NCI-H748 treated with DMSO at 0.1 percent for 48 hours (cell line): ENCODE results near the gene C2CD5.
A peak's percentile ranks its signal among the peaks of the same experiment; 100 is the strongest.
"Not testable (repeated sequence)": the region's sequence is repeated elsewhere in the genome, so short reads cannot be mapped to it uniquely, and the experiment has no call there.

Experiments
- DNase-seq: peaks from one replicate; lab custom pipeline; 2025; lab: John Stamatoyannopoulos, UW

Gene C2CD5

DNA sequence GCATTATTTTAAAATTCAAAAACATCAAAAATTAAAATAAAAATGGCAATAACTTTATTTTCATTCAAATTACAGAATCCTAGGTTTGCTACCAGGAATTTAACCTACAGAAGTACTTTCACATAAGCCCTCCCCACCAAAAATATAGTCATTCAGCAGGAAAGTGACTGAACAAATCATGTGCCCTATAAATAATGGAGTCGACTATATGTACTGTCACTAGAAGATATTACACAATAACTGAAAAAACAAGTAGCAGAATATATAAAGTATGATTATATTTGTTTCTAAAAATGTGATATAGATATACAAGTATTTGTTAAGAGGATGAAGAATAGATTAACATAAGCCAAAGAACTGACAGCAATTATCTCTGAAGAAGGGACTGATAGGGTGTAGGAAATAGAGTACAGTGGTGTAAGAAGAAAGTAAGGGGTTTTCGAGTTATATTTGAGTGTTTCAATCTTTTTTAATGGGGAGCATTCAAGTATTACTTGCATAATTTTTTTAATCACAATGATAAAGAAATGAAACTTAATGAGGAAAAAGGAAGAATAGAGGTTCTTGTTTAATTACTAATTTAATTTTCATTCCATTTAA is 7.9 kb downstream of the C2CD5 start:
- DNase-seq = no peak

DNA sequence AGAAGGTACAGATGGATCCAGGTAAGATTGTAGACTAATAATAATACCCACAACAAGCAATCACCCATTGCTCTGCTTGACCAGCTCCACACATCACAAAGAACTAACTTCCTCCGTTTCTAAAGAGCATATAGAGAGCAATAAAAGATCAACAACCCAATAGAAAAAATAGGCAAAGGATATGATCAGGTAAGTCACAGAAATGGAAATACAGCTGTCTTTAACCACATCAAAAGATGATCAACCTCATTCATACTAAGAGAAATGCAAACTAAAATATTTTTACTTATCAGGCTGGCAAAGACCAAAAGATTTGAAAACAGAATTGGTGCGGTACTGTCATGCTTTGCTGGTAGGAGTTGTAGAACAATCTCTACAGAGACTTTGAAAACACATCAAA is 8.9 kb downstream of the C2CD5 start:
- DNase-seq = no peak

DNA sequence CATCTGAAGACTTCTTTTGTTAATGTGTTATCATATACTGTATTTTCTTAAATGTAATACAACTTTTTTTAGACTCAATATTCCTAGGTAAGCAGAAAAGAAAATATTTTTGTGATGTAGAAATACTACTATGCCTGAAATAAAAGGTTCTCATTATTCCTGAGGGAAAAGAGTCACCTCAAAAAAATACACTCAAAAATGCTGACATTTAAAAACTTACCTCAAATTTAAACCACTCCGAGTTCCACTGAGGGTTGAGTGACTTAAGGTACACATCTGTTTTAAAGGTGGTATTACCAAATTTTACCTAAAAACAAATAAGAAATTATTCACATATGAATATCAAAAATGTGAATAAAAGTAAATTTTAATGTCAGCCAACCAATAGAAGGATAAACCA is 9.3 kb downstream of the C2CD5 start:
- no peak for DNase-seq

DNA sequence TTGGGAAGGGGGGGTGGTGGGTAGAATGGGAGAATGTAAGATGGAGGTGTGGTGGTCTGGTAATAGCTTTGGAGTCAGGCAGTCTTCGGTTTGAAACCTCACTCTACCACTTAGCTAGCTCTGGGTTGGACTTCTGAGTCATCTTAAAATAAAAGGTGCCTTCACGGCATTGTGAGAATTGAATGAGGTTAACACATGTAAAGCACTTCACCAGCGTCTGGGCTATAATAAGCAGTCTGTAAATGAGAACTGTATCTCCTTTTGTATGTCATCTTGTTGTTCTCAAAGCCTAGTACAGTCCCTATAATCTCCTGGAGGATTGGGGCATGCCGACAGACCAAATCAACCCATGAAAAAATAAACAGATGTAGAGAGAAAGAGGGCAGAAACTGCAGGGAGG is 11.2 kb downstream of the C2CD5 start:
- no peak for DNase-seq

DNA sequence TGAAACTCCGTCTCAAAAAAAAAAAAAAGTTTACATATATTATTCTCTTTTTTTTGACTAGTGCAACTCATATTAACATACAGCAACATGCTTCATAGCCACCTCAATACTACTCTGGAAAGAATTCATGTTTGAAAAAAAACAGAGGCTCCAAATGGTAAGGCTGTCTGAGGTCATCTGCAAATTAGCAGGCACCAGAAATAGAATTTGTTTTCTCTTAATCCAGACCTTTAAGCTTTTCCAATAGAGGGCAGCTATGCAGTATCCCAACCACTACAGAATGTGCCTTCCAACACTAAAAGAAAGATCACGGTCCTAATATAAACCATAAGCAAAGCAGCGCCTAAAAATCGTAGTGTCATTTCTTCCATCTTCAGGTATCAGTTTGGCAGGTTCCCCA is 12.0 kb downstream of the C2CD5 start:
- DNase-seq = no peak

DNA sequence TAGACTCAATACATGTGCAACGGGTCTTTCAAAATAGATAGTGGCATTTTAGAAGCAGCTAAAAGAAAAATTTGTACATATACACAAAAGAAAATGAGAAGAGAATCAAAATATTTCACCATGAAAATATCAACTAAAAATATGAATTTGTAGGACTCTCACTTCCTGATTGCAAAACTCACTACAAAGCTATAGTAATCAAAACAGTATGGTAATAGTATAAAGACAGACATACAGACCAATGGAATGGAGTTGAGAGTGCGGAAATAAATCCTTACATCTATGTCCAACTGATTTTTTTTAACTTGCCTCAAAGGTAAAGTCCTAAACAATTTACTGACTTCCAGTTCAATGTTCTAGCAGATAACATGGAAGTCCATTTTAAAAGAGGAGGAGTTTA is 13.1 kb downstream of the C2CD5 start:
- no peak for DNase-seq

DNA sequence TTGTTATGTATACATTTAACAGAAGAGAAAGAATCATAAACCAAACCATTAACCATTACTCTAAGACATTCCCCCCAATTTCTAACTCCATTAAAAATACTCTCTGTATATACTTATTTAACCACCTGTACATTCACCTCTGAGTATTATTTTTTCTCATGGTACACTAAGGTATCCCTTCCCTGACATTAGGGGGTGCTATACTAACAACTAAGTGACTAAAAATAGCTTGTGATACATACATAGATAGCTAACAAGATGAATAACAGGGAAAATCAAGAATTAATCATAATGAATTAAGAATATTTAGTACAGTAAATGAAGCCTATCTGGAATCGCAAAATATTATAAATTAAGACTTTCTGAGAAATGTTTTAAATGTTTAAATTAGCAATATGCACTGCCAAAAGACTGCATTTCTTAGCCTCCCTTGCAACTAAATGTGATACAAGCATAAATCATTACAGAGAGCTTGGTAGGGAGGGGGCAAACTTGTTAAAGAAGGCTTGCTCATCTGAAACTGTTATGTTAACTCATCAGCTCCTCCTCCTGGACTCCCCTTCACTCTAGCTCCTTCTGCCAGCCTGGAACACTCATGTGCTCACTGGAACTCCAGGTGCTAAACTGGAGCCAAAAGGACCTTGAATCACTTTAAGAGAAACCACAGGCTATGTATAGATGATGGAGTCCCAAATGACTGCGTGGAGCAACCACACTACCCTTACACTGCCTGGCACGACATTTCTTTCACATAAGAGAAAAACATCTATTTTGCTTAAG is 14.9 kb downstream of the C2CD5 start:
- peak; percentile 11 for DNase-seq

DNA sequence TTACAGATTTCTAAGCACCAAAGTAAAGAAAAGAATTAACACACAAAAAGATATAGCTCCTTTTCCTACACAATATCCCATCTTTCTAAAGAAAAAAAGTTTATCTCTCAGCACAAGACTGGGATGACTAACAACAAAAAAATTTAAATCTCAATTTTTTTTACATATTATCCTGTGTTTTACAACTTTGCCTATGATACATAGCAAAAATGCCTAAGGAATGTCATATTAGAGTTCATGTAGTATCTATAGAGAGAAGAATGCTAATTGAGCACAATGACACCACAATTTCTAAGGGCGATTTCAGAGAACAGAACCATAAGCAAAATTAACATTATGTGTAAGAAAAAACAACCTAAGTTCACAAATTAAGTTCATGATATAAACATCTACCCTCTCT is 16.3 kb downstream of the C2CD5 start:
- DNase-seq = no peak

DNA sequence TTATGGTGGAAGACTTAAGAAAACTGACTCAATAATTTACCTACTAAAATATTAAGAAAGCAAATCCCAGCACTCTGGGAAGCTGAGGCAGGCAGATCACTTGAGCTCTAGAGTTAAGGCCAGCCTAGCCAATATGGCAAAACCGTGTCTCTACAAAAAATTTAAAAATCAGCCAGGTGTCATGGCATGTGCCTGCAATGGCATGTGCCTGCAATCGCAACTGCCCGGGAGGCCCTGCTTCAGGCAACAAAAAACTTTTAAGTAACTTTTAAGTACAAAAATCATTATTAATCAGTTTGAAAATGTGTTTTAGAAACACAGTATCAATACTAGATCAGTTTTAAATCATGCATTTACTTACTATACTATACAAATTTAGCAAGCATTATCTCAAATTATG is 17.5 kb downstream of the C2CD5 start:
- no peak for DNase-seq

DNA sequence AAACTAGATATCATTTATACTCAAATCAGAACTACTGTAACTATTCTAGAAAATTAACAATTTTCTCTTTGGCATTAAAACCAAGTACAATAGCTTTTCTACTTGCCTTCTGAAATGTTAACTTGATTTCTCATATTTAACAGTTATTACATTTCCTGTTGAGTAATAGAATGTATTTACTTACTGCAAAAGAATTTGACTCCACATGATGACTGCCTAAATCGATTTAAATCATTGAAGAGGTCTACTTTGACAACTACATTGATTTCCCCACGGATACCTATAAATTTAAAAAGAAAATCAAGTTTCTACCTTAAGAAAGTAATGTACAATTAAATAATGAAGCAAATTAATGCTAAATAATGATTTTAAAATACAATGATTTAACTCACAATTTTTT is 18.9 kb downstream of the C2CD5 start:
- DNase-seq = no peak

DNA sequence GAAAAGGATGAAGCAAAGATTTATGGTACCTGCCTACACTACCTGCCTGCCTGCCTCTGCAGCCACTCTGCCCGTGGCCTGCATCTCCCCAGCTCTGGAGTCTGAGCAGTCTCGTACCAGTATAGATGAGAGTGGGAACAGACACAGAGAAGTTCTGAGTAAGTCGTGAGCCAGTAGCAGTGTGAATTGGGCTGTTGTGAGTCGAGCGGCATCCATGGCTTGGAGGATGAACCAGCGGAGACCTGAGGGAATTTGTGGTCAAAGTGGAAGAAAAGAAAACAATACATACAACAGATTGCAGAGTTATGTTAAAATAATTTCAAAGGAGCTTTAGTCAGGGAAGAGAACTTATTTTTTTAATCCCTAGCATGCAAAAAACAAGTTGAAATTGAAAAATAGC is 25.3 kb downstream of the C2CD5 start:
- DNase-seq = no peak

DNA sequence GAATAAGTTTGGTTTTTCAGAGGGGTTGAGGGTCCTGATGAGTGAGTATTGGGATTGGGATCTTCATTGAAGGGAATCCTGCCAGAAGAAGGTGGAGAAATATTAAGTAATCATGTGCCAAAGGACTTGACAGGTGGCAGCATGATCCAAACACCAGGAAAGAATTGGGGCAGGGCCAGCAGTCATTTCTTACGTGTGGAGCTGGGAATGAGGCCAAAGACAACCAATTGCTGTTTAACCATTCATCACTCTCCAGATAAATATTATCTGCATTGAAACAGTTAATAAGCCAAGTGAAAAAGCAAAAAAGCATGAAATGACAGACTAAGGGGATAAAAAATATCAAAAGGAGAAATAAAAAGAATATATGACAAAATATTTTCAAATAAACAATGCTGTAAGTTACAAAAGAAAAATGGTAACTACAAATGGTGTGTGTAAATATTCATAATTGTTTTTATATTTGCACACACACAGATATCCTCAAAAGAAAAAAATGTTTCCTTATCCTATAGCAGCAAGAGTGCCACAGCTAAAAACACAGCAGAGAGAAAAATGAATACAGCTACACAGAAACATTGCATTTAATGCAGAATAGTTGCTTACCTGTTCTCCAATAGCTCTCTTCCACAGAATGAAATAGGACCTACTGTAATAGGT is 26.2 kb downstream of the C2CD5 start:
- no peak for DNase-seq

DNA sequence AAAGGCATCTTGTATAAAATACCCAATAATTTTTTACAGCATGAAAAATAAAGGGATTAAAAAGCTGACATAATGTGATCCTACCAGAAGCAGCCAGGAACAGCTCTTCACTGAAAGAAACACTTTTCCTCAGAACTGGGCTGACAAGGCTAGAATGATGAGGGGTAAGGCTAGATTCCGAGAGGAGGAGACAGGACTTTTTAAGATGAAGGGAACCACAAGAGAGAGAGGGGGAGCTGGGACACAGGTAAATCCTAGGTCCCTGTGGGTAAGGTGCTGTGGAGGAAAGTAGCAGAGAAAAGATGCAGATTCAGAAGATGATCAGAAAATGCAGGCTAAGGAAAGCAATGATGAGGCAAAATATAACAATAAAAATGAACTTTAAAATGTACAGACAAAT is 29.5 kb downstream of the C2CD5 start:
- no peak for DNase-seq

DNA sequence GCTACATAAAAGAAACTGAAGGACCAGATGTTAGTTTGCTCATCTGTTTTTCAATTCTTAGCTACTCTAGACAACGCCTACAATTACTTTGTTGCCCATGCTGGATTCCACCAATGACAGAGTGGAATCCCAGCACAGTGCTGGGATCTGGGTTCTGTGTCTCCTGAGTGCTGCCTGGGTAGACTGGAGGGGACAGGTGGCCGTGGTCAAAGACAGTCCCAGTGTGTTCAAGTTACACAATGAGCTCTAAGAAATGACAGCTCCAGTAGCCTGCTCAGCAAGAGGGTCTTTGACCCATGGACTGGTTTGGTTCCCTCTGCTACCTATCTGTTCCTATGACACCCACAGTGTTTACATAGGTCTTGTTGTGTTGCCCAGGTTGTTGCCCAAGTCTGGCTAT is 38.5 kb downstream of the C2CD5 start:
- no peak for DNase-seq

DNA sequence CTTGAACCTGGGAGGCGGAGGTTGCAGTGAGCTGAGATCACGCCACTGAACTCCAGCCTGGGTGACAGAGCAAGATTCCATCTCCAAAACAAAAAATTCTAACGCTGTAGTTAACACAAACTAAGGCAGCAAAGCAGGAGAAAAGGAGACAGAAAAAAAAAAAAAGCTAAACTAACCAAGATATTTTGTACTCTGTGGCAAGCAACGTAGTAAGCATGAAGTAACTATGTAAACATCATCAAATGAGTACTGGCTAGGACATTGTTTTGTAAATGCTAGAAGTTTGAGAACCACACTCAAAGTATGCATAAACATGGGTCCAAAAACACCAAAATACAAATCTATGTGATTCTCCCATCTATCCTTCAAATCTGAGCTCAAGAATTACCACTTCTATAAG is 44.2 kb downstream of the C2CD5 start:
- DNase-seq = no peak

DNA sequence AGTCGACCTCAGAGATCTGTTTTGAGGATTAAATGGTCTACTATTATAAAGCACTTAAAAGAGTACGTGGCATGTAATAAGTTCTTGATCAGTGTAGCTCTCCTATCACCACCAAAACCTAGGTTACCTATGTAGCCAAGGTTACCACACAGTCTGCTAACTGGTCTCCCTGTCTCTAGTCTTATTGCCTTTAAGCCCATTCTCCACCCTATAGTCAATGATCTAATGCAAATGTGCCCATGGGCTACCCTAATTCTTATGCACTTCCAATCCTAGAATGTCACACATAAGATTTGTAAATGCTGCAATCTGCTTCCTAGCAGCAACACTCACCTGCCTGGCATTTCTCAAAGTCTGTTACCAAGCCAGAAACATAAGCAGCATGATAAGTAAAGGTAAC is 44.9 kb downstream of the C2CD5 start:
- DNase-seq = no peak

DNA sequence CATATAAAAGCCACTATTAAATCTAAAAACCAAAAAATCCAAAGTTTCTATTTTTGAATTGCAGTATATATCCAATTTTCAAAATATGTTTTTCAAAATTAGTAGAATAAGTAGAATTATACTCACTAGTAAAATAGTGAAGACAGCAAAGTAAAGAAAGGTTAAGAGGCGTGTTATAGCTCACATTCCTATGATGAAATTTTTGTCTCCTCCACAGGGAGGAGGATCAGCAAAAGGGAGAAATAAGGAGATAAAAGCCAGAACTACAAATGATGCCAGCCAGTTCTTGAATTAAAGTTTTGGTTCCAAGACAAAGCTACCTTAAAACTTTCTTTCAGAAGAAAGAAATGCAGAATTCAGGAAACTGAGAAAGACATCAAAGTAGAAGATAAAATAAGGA is 50.0 kb downstream of the C2CD5 start:
- no peak for DNase-seq

DNA sequence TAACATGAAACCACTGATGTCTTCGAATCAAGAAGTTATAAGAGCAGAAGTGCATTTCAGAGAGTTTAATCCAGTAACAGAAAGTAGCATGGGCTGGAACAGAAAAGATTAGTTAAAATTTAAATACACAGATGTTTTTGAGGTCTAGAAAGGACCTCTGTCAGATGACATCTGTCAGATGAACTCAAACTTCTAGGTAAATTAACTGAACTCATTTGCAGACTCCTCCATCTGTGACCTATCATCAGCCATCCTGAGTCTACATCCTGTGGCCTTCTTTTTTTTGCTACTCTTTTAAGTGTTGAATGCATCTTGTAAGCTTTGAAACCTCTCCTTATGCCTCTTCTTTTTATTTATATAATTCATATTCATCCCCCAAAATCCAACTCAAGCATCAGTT is 53.3 kb downstream of the C2CD5 start:
- no peak for DNase-seq

DNA sequence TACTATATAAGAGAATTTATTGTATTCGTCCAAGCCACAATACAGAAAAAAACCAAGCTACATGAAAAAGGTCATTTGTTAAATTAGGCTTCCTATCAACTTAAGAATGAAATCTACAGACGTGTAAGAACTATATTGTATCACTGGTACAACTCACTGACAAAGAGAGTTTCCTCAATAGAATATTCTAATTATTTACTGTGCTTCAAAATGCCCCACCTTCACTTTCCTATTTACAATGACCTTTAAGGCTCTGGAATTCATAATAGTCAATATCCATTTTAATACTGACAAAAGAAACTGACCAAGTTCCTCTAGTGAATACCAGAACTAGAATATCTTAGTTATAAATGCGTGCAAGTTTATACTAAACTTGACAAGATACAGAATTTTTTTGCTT is 55.9 kb downstream of the C2CD5 start:
- no peak for DNase-seq

DNA sequence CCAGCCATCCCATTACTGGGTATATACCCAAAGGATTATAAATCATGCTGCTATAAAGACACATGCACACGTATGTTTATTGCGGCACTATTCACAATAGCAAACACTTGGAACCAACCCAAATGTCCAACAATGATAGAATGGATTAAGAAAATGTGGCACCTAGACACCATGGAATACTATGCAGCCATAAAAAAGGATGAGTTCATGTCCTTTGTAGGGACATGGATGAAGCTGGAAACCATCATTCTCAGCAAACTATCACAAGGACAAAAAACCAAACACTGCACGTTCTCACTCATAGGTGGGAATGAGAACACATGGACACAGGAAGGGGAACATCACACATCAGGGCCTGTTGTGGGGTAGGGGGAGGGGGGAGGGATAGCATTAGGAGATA is 56.7 kb downstream of the C2CD5 start:
- DNase-seq = not testable (repeated sequence)

DNA sequence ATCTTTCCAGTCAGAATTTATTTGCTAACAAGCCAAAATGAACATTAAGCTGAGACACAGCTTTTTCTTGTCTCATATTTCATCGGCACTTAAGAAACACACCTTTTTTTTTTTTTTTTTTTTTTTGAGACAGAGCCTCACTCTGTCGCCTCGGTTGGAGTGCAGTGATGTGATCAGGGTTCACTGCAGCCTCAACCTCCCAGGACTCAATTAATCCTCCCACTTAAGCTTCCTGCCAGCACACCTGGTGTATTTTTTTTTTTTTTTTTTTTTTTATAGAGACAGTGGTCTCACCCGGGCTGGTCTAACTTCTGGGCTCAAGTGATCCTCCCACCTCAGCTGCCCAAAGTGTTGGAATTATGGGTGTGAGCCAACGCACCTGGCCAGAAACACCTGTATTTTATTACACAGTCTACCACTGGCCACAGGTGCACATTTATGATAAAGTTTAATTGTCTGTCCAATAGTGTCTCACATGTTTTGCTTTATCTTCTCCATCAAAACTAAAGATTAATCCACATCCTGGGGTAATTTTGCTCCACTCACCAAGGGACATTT is 62.7 kb downstream of the C2CD5 start:
- DNase-seq = no peak

DNA sequence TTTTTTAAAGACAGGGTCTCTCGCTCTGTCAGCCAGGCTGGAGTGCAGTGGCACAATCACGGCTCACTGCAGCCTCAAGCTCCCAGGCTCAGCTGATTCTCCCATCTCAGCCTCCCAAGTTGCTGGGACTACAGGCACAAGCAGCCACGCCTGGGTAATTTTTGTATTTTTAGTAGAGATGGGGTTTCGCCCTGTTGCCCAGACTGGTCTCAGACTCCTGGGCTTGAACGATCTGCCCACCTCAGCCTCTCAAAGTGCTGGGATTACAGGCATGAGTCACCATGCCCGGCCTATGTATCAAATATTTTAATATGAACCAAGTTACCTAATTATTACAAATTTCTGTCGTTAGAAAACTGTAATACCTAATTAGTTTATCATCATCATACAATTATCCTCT is 63.5 kb downstream of the C2CD5 start:
- DNase-seq = not testable (repeated sequence)

DNA sequence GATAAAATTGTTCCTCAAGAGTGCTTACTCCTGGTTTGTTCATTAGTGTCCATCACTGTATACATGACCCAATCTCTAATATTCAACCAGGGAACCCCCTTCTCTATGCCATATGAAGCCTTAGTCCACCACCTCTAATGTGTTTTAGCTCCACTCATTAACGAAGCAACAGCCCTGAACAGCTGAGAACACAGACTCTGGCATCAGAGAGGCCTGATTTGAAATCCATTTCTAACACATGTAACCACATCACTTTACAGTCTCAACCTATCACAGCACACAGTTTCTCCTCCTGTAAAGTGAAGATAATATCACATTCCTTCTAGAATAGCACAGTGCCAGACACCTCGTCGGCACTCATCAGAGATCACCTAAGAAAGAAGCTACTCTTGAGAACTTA is 64.3 kb downstream of the C2CD5 start:
- DNase-seq = no peak
